ENCODE results near the gene MAP2.

Gene MAP2

GRCh38 chr2:209690029-209690754 is 266.3 kb downstream of the MAP2 start:
- H3K79me2 ChIP-seq (ENCODE audit: insufficient read depth, low read depth) = no peaks in the 10 kb centered on the region
- H2AFZ ChIP-seq (ENCODE audit: low read depth) = no peak overlapping the region
- no peak overlapping the region for H3K4me3 ChIP-seq (IDR thresholded peaks at IDR 0.05; ENCODE audit: insufficient read depth, low read depth, low read length)
- H3K36me3 ChIP-seq (ENCODE audit: insufficient read depth) = no peaks in the 10 kb centered on the region
- no peaks in the 10 kb centered on the region for H3K27me3 ChIP-seq (ENCODE audit: insufficient read depth, low read depth)
- H3K9ac ChIP-seq = no peak overlapping the region; the same call in 1 of the 2 replicates
- no peaks in the 10 kb centered on the region for H4K20me1 ChIP-seq (ENCODE audit: insufficient read depth)
- no peak overlapping the region for H3K27ac ChIP-seq
- H3K4me1 ChIP-seq (ENCODE audit: low read depth, poor library complexity, severe bottlenecking) = no peaks in the 10 kb centered on the region
- no peak overlapping the region for H3K4me2 ChIP-seq
- TF ChIP-seq, protein P1, sequence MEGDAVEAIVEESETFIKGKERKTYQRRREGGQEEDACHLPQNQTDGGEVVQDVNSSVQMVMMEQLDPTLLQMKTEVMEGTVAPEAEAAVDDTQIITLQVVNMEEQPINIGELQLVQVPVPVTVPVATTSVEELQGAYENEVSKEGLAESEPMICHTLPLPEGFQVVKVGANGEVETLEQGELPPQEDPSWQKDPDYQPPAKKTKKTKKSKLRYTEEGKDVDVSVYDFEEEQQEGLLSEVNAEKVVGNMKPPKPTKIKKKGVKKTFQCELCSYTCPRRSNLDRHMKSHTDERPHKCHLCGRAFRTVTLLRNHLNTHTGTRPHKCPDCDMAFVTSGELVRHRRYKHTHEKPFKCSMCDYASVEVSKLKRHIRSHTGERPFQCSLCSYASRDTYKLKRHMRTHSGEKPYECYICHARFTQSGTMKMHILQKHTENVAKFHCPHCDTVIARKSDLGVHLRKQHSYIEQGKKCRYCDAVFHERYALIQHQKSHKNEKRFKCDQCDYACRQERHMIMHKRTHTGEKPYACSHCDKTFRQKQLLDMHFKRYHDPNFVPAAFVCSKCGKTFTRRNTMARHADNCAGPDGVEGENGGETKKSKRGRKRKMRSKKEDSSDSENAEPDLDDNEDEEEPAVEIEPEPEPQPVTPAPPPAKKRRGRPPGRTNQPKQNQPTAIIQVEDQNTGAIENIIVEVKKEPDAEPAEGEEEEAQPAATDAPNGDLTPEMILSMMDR (conservative IDR thresholded peaks at IDR 0.05; ENCODE audit: low read depth, low read length) = no peak

DNA sequence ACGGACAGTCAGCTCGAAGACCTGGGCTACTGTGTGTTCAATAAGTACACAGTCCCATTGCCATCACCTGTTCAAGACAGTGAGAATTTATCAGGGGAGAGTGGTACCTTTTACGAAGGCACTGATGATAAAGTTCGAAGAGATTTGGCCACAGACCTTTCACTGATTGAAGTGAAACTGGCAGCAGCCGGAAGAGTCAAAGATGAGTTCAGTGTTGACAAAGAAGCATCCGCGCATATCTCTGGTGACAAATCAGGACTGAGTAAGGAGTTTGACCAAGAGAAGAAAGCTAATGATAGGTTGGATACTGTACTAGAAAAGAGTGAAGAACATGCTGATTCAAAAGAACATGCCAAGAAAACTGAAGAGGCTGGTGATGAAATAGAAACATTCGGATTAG is 270.9 kb downstream of the MAP2 start:
- TF ChIP-seq, protein P1 (conservative IDR thresholded peaks at IDR 0.05; ENCODE audit: low read depth, low read length) = no peak
- Histone ChIP-seq H3K79me2 (ENCODE audit: insufficient read depth, low read depth) (no peaks in the 10 kb centered on the region), H3K4me1 (ENCODE audit: low read depth, poor library complexity, severe bottlenecking) (peaks cover 3% of the 10 kb centered on the region), H3K4me2 (no peak overlapping the region), H3K27me3 (ENCODE audit: insufficient read depth, low read depth) (no peaks in the 10 kb centered on the region), H3K9ac (no peak overlapping the region), H3K36me3 (ENCODE audit: insufficient read depth) (no peaks in the 10 kb centered on the region), H3K27ac (no peak overlapping the region), H2AFZ (ENCODE audit: low read depth) (no peak overlapping the region), H3K4me3 (IDR thresholded peaks at IDR 0.05; ENCODE audit: insufficient read depth, low read depth, low read length) (no peak overlapping the region), H4K20me1 (ENCODE audit: insufficient read depth) (no peaks in the 10 kb centered on the region)

DNA sequence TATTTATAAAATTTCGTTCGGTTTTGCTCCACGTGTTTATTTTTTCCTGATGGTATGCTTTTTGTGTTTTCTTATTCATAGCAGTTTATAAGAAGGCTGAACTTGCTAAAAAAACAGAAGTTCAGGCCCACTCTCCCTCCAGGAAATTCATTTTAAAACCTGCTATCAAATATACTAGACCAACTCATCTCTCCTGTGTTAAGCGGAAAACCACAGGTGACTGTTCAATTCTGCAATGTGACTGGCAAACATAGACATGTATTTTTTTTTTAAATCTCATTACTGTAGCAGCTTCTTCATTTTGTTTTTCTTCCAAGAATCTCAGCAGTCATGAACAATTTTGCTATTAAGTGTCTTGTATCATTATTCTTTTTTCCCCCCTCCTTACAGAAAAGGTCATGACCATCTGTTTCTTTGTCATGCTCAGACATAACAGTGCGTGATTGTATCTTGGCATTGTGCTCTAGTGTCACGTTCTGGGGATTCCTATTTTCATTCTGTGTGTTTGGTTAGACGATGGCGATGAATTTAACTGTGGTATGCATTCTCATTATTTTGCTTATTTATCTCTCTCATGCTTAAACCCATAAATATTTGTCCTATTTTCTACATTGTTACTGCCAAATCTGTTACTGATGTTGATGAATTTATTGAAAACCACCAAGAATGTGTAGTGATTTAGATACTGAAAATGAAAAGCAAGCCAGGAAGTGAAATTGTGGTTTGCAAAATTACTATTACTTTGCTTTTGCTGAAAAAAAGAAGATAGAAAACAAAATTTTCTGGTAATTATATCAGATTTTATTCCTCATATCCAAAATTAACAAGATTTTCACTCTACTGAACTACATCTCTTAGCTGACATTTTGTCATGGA is 273.2 kb downstream of the MAP2 start:
- Histone ChIP-seq H3K4me1 (ENCODE audit: low read depth, poor library complexity, severe bottlenecking) (peaks cover 3% of the 10 kb centered on the region), H4K20me1 (ENCODE audit: insufficient read depth) (no peaks in the 10 kb centered on the region), H3K4me2 (no peak overlapping the region), H3K27me3 (ENCODE audit: insufficient read depth, low read depth) (no peaks in the 10 kb centered on the region), H2AFZ (ENCODE audit: low read depth) (no peak overlapping the region), H3K4me3 (IDR thresholded peaks at IDR 0.05; ENCODE audit: insufficient read depth, low read depth, low read length) (no peak overlapping the region), H3K9ac (no peak overlapping the region), H3K27ac (no peak overlapping the region), H3K79me2 (ENCODE audit: insufficient read depth, low read depth) (no peaks in the 10 kb centered on the region), H3K36me3 (ENCODE audit: insufficient read depth) (no peaks in the 10 kb centered on the region)
- TF ChIP-seq, protein P1 (conservative IDR thresholded peaks at IDR 0.05; ENCODE audit: low read depth, low read length) = no peak

- H3K4me3 ChIP-seq (IDR thresholded peaks at IDR 0.05; ENCODE audit: insufficient read depth, low read depth, low read length) = no peak overlapping the region
- TF ChIP-seq, protein P1 (conservative IDR thresholded peaks at IDR 0.05; ENCODE audit: low read depth, low read length) = no peak
- no peak overlapping the region for H3K4me2 ChIP-seq
- no peak overlapping the region for H3K27ac ChIP-seq
- H3K9ac ChIP-seq = no peak overlapping the region
- no peaks in the 10 kb centered on the region for H3K79me2 ChIP-seq (ENCODE audit: insufficient read depth, low read depth)
- no peaks in the 10 kb centered on the region for H4K20me1 ChIP-seq (ENCODE audit: insufficient read depth)
- H3K27me3 ChIP-seq (ENCODE audit: insufficient read depth, low read depth) = no peaks in the 10 kb centered on the region
- H3K36me3 ChIP-seq (ENCODE audit: insufficient read depth) = no peaks in the 10 kb centered on the region
- H3K4me1 ChIP-seq (ENCODE audit: low read depth, poor library complexity, severe bottlenecking) = no peaks in the 10 kb centered on the region
- no peak overlapping the region for H2AFZ ChIP-seq (ENCODE audit: low read depth)
Measured at GRCh38 chr2:209702775-209703174, 278.9 kb downstream of the MAP2 start.

Measured in KMS-11 (cell line).